Muscle layer of colon (tissue), 2 donors: ENCODE measurements around the gene VWA7.

Source experiments
- H3K27ac ChIP-seq: one replicate; pipeline ENCODE4 v1.7.0; 2013; ENCODE audit warnings: low read depth, mild to moderate bottlenecking, low read length, moderate library complexity
- H3K27me3 ChIP-seq, 2 donors: one replicate each; pipeline ENCODE4 v1.7.0; 2013; ENCODE audit warnings: low read length in 2 of 2, mild to moderate bottlenecking in 2 of 2; ENCODE audit not compliant: insufficient read depth in 2 of 2, control insufficient read depth in 1 of 2
- H3K36me3 ChIP-seq: one replicate; pipeline ENCODE4 v1.7.0; 2013; ENCODE audit warnings: mild to moderate bottlenecking, low read length; ENCODE audit not compliant: insufficient read depth
- H3K4me1 ChIP-seq: one replicate; pipeline ENCODE4 v1.7.0; 2013; ENCODE audit warnings: mild to moderate bottlenecking, low read length; ENCODE audit not compliant: insufficient read depth
- H3K4me3 ChIP-seq, 2 donors: one replicate each; pipeline ENCODE4 v1.7.0; 2013; ENCODE audit warnings: low read length in 2 of 2, low read depth in 1 of 2, mild to moderate bottlenecking in 1 of 2, moderate library complexity in 1 of 2
- H3K9ac ChIP-seq: one replicate; pipeline ENCODE4 v1.7.0; 2013; ENCODE audit warnings: low read length
- H3K9me3 ChIP-seq: one replicate; pipeline ENCODE4 v1.7.0; 2013; ENCODE audit warnings: mild to moderate bottlenecking, low read length
- donor health status: abdominal sarcoma.
- donor health status: Adenocarcinoma of cecum.

VWA7 gene

GRCh38 chr6:31782126-31782855, 5.2 kb upstream of the VWA7 start:
- Histone ChIP-seq H3K27ac (no peak overlapping the region), H3K9ac (no peak overlapping the region), H3K36me3 (peaks cover 61% of the 10 kb centered on the region), H3K27me3 (no peaks in the 10 kb centered on the region), H3K4me3 (no peak overlapping the region), H3K4me1 (peaks cover 2% of the 10 kb centered on the region), H3K9me3 (no peaks in the 10 kb centered on the region)

DNA sequence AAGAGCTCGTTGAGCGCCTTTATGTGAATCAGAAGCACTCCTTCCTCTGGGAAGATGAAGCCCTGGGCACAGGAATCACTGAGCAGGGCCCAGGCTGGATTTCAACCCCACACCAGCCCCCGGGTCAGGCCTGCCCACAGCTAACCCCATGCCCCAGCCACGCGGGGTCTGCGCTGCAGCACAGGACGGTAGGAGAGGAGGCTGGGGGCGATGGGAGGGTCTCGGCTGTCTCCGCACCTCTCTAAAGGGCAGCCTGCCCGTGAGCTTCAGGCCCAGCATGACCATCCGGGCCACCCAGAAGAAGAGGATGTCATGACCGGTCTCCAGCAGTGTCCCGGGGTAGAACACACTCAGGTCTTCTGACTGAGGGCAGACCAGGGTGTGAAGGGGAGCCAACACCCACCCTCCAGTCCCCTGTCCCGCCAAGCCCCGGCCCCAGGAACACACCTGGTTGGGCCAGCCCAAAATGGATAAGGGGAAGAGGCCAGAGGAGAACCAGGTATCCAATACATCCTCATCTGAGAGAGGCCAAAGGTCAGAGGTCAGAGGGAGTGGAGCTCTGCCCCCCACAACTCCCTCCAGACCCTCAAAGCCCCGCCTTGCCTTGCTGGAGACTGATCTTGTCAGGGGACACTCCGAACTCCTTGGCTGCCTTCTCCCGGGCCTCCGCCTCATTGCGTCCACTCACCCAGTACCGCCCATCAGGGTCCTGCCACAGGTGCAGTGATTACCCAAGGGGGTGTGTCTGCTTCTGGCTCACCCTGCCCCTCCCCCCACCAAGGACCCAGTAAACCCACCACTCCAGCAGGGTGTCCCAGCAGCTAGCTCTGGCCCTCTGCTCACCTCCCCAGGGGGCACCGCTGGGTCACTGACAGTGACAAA, 4.4 kb upstream of the VWA7 start:
- Histone ChIP-seq H3K27me3 (no peaks in the 10 kb centered on the region), H3K4me1 (peaks cover 7% of the 10 kb centered on the region), H3K9me3 (no peaks in the 10 kb centered on the region), H3K4me3 (no peak overlapping the region), H3K36me3 (peaks cover 61% of the 10 kb centered on the region), H3K9ac (no peak overlapping the region), H3K27ac (no peak overlapping the region)

DNA sequence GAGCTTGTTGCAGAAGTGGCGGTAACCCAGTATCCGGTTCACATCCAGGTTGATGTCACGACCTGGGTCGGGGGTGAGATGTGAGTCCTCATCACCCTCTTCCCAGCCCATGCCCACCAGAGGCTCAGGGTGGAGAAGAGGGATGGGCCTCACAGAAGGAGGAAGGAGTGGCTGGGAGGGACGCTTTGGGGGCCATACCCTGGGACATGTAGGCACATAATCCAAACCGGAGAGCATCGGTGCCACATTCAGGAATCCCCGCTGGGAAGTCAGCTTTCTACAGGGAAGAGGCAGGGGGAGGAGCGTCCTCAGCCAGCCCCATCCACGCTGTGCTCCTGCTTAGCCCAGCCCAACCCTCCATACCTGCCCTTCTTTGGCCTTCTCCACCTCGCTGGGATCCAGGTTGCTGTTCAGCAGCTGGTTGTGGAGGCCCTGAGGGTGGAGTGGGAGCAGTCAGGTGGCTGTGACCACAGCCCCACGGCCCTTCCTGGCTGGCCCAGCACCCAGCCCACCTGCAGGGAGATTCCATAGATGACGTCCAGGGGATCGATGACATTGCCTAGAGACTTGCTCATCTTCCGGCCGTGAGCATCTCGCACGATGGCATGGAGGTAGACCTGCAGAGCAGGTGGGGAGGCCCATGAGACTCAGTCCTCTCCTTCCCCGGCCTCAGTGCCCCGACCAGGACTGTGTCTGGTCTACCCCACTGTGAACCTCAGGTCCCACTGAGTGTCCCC, 3.5 kb upstream of the VWA7 start:
- peaks cover 7% of the 10 kb centered on the region for H3K4me1 ChIP-seq
- H3K9me3 ChIP-seq = no peaks in the 10 kb centered on the region
- no peak overlapping the region for H3K9ac ChIP-seq
- peaks cover 61% of the 10 kb centered on the region for H3K36me3 ChIP-seq
- no peaks in the 10 kb centered on the region for H3K27me3 ChIP-seq
- H3K4me3 ChIP-seq = no peak overlapping the region
- no peak overlapping the region for H3K27ac ChIP-seq

- peaks cover 7% of the 10 kb centered on the region for H3K4me1 ChIP-seq
- no peak overlapping the region for H3K9ac ChIP-seq
- no peak overlapping the region for H3K27ac ChIP-seq
- H3K4me3 ChIP-seq = no peak overlapping the region
- peaks cover 54% of the 10 kb centered on the region for H3K36me3 ChIP-seq
- H3K9me3 ChIP-seq = no peaks in the 10 kb centered on the region
- H3K27me3 ChIP-seq = no peaks in the 10 kb centered on the region
Observed at GRCh38 chr6:31779908-31780307, 2.8 kb upstream of the VWA7 start.

- Histone ChIP-seq H3K4me1 (peaks cover 7% of the 10 kb centered on the region), H3K36me3 (peaks cover 48% of the 10 kb centered on the region), H3K9ac (no peak overlapping the region), H3K27me3 (no peaks in the 10 kb centered on the region), H3K4me3 (no peak overlapping the region), H3K9me3 (no peaks in the 10 kb centered on the region), H3K27ac (no peak overlapping the region)
Observed at GRCh38 chr6:31778999-31779885, 2.1 kb upstream of the VWA7 start.

DNA sequence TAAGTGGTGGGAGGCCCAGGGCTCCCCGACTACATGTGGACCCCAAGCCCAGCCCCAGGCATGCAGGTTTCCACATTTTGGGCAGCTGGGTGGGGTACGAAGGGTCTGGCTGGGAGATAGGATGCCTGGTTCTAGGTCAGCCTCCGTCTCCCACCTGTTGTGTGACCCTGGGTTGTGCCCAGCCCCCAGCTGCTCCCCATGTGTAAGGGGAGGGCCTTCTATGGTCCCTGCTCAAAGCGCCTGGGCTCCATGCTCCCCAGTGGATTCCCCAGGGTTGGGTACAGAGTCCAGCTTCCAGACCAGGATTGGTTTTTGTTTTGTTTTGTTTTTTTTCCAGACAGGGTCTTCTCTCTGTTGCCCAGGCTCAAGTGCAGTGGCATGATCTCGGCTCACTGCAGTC, 1.1 kb upstream of the VWA7 start:
- H3K4me1 ChIP-seq = peaks cover 7% of the 10 kb centered on the region
- H3K27ac ChIP-seq = no peak overlapping the region
- H3K9ac ChIP-seq = no peak overlapping the region
- no peaks in the 10 kb centered on the region for H3K9me3 ChIP-seq
- peaks cover 42% of the 10 kb centered on the region for H3K36me3 ChIP-seq
- no peak overlapping the region for H3K4me3 ChIP-seq
- H3K27me3 ChIP-seq = no peaks in the 10 kb centered on the region

DNA sequence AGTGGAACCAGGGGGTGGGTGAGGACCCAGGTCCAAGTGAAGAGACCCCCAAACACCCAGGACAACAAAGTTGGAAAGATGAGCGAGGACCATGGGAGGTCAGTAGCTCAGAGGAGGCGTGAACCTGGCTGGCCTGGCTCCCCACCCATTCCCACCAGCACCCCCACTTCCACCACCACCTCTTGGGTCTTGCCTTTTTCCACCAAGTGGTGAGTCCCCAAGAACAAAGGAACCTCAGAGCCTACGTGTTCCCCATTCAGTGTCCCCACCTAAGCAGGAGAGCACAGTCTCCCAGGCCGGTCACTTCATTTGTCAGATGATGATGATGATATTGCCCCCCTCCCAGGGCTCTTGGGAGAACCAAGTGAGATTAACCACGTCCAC, 531 bp upstream of the VWA7 start:
- no peak overlapping the region for H3K4me3 ChIP-seq

GRCh38 chr6:31776485-31776988, 591 bp downstream of the VWA7 start:
- H3K27me3 ChIP-seq = no peaks in the 10 kb centered on the region
- H3K9ac ChIP-seq = no peak overlapping the region
- H3K4me1 ChIP-seq = peaks cover 7% of the 10 kb centered on the region
- no peak overlapping the region for H3K27ac ChIP-seq
- H3K4me3 ChIP-seq = no peak overlapping the region
- H3K9me3 ChIP-seq = no peaks in the 10 kb centered on the region
- peaks cover 26% of the 10 kb centered on the region for H3K36me3 ChIP-seq

More for the DNA sequence above, 531 bp upstream of the VWA7 start:
- Histone ChIP-seq H3K4me1 (peaks cover 7% of the 10 kb centered on the region), H3K27me3 (no peaks in the 10 kb centered on the region), H3K9me3 (no peaks in the 10 kb centered on the region), H3K9ac (no peak overlapping the region), H3K27ac (no peak overlapping the region), H3K36me3 (peaks cover 36% of the 10 kb centered on the region)

DNA sequence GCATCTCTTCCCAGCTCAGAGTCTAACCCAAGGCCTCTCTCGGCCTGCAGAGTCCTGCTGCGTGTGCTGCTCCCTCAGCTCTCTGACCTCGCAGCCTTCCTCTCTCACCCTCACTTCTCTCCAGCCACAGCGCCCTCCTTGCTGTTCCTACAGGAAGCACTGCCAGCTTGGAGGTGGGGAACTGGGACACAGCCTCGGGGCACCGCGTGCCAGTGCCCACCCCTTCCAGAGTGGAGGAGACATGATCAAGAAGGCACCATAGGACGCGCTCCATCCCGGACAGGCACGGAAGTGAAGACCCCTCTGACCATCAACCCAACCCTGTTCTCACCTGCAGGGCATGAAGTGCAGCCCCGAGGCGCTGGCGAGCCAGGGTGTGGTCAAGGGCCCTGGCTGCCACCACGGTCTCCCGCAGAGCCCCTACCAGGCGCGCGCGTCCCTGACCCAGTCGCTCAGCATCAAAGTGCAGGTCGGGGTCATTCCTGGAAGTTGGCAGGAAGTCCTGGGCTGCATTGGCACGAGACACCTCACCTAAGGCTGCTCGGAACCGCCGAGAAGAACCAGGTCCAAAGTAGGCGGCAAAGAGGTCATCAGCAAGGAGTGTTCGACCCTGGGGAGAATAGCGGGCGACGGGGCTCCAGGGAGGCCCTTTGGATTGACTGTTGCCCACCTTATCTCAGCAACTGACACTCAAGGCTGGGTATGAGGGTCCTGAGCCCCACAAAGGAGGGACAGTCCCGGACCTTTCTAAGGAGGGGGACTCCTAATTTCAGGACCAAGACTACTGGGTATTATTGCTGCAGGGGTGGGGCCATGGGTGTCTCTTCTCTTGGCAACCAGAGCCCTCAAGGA, 1.3 kb downstream of the VWA7 start:
- peaks cover 7% of the 10 kb centered on the region for H3K4me1 ChIP-seq
- no peak overlapping the region for H3K4me3 ChIP-seq
- no peak overlapping the region for H3K9ac ChIP-seq
- no peaks in the 10 kb centered on the region for H3K9me3 ChIP-seq
- no peaks in the 10 kb centered on the region for H3K27me3 ChIP-seq
- H3K36me3 ChIP-seq = peaks cover 23% of the 10 kb centered on the region
- H3K27ac ChIP-seq = no peak overlapping the region

DNA sequence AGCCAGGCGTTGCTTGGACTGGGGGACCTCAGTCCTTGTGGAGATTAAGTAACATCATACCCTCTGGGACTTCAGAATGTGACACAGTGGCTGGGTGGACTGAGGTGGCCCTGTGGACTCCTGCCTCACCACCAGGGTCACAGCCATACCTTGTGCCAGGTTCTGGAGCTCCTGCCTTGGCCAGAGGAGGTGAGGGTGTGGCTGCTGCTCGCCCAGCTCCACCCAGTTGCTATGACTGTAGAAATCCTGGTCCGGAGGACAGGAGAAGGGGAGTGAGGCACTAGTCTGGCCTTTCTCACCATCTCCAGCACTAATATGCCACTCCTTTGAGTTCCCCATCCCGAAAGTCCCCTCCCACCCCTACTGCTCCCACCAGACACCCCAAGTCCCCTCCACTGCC, 1.9 kb downstream of the VWA7 start:
- Histone ChIP-seq H3K4me3 (no peak overlapping the region), H3K27me3 (no peaks in the 10 kb centered on the region), H3K9me3 (no peaks in the 10 kb centered on the region), H3K36me3 (peaks cover 17% of the 10 kb centered on the region), H3K27ac (no peak overlapping the region), H3K4me1 (peaks cover 7% of the 10 kb centered on the region), H3K9ac (no peak overlapping the region)
